HG03378 (cell line): ENCODE measurements around the gene NUDT7.

Experiments
- ATAC-seq: cut with Tn5 transposase; IDR thresholded peaks from one replicate; pipeline ENCODE4 v1.9.1; 2021; ENCODE audit warnings: mild to moderate bottlenecking, moderate library complexity; ENCODE audit not compliant: unreplicated experiment

The NUDT7 gene

DNA sequence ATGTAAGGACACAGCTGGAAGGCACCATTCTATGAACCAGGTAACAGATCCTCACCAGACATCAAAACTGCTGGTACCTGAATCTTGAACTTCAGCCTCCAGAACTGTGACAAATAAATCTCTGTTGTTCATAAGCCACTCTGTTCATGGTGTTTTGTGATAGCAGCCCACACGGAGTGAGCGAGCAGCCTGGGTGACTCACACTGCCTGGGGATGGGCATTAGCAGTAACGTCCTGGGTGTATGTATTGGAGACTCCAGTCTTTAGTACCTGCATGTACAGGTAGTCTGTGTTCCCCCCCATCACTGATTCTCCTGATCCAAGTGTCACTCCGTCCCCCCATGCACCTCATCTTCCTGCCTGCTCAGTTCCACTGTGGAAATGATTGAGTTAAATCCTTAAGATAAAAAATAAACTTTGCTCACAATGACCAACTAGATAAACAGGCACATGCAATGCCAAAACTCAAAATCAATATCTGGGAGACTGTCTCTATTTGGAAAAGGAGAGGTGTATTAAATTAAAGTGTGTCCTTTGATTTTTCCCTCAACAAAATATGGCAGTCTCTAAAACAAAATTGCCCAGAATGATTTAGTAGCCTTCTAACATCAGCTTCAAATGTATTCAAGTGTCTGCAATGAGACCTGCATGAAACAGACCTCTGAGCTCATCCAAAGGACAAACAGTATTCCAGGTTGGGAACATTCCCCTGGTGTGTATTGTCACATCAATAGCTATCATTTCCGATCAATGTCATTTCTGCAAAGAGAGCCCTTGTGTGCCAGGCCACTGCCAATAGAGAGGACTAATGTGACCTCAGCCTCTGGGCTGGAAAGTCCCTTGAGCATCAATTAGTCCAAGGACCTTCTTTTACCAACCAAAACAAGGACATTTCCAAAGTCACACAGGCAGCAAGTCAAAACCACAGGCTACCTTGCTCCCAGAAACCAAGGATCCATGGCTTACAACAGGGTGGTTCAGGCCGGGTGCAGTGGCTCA, 53.9 kb downstream of the NUDT7 start:
- no peak for ATAC-seq

DNA sequence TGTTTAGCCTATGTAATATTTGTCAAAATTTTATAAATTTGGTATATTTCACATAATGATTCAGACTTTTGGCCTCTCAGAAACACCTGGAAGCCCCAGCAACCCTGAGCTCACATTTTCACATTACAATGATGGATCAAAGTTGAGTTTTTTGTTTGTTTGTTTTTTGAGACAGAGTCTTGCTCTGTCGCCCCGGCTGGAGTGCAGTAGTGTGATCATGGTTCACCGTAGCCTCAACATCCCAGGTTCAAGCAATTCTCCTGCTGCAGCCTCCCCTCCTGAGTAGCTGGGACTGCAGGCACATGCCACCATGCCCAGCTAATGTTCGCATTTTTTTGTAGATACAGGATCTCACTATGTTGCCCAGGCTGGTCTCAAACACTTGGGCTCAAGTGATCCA, 55.4 kb downstream of the NUDT7 start:
- ATAC-seq, result no peak

GRCh38 chr16:77780378-77780837, 58.1 kb downstream of the NUDT7 start:
- no peak for ATAC-seq

DNA sequence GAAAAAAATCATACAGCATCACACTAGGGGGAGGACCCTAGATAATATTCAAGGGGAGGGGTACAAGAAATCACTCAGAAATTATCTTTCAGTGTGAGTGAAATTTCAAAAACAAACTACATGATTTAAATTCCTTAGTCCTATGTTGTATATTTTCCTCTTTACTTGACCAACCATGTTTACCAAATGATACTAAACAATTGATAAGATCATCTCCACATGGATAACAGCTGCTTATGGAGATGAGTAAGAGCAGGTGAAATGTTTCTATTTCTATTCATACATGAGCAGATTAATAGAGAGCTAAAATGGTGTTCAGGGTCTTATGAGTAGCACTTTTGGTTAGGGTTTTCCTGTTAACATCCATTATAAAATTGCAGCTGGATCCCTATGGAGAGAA, 58.8 kb downstream of the NUDT7 start:
- no peak for ATAC-seq

- no peak for ATAC-seq
Measured at GRCh38 chr16:77782694-77783093, 60.4 kb downstream of the NUDT7 start.

GRCh38 chr16:77784441-77785372, 62.4 kb downstream of the NUDT7 start:
- ATAC-seq, result no peak

GRCh38 chr16:77785373-77785764, 63.1 kb downstream of the NUDT7 start:
- ATAC-seq, result no peak

DNA sequence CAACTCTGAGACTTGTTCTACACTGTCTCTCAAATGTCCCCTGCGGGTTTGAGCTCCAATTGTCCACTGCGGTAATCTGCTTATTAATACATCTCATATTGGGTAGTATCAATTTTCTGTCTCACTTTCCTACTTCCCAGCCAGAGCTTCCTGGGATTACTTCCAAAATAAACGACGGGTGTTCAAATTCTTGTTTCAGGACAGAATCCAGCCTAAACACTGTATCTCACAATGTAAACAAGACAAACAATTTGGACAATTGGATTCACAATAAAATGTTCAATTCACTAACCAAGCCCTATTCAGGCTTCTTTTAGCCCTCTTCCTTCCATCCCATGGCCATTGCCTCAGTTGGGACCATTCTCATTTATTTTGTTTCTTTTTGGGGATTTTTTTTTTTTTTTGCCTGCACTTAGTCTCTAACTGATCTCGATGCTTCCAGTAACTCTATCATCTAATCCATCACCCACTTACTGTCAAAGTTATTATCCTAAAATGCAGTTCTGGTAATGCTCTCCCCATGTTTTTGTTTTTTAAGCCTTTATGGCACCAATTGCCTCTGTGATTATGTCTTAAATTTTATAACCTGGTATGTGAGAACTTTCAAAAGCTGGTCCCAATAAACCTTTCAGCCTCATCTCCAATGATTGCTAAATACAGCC, 64.0 kb downstream of the NUDT7 start:
- ATAC-seq, result no peak

DNA sequence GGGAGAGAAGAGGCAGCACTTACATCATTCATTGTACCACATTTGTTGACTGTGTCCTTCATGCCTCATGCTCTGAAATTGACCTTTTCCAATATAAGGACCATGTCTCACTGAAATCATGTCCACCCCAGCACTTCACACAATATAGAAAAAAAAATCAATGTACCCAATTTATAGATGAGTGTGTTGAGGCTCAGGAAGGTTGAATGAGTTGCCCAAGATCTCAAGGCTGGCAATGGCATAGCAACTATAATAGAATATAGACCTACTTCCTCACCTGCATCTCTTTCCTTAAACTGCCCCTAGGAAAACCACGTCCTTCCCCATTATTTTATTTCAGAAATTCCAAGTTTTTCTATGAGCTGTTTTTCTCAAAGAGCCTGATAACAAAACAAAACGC, 65.1 kb downstream of the NUDT7 start:
- no peak for ATAC-seq

- ATAC-seq, result no peak
Measured at GRCh38 chr16:77788181-77789084, 66.1 kb downstream of the NUDT7 start, which contains the start of gene VAT1L. VAT1L (plus strand) TSS chr16:77788564; CDS start chr16:77788683, 119 bp downstream.

GRCh38 chr16:77789085-77790008, 67.0 kb downstream of the NUDT7 start:
- ATAC-seq, result no peak

DNA sequence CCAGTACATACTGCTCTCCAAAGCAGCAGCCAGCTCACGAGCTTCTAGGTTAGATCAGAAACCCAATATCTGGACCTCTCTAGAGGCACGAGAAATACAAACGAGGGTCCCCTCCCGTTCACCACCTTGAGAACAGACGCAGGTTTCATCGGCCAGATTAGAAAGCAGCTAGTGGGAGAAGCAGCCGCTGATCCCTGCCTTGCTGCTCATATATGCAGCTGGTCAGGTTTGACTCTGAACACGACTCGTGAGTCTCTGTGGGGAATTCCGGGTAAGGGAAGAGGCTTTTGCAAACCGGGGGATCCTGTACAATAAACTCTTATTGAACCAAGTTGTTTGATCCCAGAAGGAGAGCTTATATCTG, 67.7 kb downstream of the NUDT7 start:
- ATAC-seq, result no peak

DNA sequence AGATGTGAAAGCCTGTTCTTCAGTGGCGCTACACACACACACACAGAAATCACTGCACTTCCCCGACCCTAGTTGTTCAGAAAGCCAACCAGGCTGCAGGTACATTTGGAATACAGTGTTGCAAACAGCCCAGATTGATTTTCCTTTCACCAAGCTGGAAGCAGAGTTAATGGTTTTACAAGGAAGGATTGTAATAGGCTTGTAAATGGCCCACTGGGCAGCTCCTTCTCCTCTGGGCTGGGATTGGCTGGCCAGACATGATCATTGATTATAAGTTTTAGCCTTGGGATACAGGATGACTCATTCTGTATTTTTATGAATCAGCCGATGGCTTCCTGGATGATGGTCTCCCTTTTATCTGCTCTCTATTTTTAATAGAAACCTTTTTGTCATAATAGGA, 68.6 kb downstream of the NUDT7 start:
- ATAC-seq, result no peak
